ENCODE measurements around the gene ZSCAN5A.
"Not testable (repeated sequence)": the region's sequence is repeated elsewhere in the genome, so short reads cannot be mapped to it uniquely, and the experiment has no call there.

ZSCAN5A gene

DNA sequence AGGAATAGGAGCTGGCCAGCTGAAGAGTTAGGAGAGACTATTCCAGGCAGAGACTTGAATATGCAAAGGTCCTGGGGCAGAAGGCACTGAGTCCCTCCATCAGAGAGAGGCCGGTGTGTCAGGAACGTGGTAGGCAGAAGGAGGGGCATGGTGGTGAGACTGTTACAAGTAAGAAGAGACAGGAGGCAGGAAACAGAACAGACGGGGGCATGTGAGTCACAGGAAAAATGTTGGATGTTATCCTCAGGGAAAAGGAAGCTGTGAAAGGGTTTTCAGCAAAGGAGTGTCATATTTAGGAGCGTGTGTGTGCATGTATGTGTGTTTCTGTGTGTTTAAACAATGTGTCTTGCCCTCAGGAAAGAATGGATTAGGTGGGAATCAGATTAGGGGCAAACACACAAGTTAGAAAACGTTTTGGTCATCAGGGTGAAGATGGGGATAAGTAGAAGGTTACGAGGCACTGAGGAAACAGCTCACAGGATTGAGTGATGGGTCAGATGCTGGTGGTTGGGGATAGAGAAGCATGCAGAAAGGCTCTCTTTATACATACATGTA lies 41.0 kb downstream of the ZSCAN5A start:
- in situ Hi-C loops (cut with MboI; ENCODE audit: low sequenced_read_pairs), result no loop called here

DNA sequence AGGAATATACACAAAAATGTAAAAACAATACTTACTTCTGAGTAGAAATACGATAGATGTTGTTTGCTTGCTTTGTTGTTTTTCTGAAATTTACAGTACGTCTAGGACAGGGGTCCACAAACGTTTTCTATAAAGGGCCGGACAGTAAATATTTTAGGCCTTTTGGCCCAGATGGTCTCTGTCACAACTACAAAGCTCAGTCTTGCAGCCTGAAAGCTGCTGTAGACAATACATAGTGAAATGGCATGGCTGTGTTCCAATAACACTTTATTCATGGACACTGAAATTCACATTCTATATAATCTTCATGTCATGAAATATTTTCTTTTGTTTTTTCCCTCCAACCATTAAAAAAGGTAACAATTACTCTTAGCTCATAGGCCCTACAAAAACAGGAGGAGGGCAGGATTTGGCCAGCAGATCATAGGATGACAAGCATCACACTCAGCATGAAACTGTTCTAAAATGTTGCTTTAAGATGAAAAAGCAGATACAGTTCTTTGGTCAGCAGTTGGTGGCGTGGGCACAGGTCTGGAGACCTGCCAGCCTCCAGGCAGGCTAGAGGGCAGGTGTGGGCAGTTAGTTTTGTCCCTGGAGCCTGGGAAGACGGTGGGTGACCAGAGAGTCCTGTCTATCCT lies 42.4 kb downstream of the ZSCAN5A start, which contains the start of gene EDDM13:
EDDM13 (plus strand) TSS at position 588 of the 638 bp plus-strand sequence. CDS start 87 bp downstream, outside the sequence.
- in situ Hi-C loops (cut with MboI; ENCODE audit: low sequenced_read_pairs), result no loop called here

DNA sequence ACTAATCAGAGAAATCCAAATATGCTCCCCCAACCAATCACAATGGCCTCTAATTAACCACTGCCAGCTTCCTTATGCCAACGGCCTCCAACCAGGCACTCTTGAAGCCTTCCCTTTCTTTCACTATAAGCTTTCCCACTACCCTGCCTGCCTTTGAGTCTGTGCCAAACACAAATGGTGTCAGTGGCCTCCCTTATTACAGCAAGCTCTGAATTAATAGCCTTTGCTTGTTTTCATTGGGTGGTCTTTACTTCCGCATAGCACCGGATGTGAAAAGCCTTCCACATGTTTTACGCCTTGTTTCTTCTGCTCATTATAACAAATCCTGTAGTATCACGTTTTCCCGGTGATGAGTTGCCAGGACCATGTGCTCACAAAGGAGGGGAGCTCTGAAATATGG lies 43.5 kb downstream of the ZSCAN5A start:
- in situ Hi-C loops (cut with MboI; ENCODE audit: low sequenced_read_pairs), result no loop called here

DNA sequence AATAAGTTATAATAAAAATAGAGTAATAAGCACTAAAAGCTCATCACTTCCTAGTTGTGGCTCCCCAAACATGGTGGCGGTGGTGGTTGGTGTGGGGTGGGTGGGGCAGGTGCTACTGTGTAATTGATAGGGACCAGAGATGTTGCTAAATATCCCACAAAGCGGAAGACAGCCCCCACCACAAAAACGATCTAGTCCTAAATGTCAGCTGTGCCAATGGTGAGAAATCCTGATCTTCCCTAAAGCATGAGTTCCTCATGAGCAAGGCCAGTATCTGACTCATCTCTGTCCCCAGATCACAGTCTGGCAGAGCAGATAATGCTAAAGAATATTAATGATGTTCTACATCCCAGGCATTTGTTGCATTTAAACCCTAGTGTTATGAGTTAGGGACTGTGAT lies 44.0 kb downstream of the ZSCAN5A start:
- in situ Hi-C loops (cut with MboI; ENCODE audit: low sequenced_read_pairs), result no loop called here

DNA sequence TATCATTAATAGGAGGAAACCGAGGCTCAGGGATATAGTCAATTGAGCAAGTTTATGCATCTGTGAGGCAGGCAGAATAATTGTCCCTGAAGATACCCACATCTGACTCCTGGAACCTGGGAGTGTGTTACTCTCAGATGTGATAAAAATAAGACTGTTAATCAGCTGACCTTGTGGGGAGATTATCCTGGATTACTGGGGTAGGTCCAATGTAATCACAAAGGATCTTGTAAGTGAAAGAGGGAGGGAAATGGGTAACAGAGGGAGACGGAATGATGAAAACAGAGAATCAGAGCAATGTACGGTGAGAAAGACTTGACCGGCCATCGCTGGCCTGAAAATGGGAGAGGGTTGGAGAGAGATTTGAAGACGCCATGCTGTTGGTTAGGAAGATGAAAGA lies 45.3 kb downstream of the ZSCAN5A start:
- in situ Hi-C loops (cut with MboI; ENCODE audit: low sequenced_read_pairs), result no loop called here

DNA sequence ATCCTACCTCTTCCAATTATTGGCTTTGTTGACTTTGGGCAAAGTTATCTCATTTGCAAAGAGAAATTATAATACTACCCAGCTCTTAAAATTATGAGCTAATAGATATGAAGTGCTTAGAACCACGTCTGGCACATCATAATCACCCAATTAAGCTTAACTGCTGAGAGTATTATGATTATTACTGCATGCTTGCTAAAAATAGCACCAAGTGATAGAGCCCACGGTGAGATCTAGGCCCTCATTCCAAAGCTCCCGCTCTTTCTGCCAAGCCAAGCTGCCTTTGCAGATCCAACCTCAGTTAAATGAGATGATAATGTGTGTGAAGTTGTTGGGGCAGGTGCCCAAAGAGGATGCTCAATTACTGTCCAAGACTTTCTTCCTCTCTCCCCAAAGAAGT lies 48.6 kb downstream of the ZSCAN5A start:
- in situ Hi-C loops (cut with MboI; ENCODE audit: low sequenced_read_pairs), result no loop called here

DNA sequence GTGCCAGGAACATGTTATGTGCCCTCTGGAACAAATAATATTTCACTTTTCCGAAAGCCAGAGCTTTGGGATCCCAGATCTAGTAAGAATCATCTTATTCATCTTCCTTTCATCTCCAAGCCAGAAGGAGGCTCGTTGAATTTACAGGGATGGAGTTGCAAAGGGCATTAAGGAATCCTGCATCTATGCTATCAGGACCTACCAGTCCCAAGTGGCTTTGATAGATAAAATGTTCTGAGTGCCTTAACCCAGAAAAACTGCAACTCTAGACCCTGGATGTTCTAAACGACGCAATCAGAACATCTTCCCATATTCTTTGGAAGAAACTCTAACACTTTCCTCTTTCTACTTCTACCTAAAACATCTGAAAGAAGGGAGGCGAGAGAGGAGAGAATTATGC lies 51.3 kb downstream of the ZSCAN5A start:
- in situ Hi-C loops (cut with MboI; ENCODE audit: low sequenced_read_pairs), result no loop called here

DNA sequence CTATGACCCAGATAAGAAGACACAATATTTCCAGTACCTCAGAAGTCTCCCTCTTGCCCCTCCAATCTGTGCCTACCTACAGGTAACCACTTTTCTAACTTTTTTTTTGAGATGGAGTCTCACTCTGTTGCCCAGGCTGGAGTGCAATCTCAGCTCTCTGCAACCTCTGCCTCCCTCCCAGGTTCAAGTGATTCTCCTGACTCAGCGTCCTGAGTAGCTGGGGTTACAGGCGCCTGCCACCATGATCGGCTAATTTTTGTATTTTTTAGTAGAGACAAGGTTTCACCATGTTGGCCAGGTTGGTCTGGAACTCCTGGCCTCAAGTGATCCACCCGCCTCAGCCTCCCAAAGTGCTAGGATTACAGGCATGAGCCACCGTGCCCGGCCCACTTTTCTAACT lies 52.7 kb downstream of the ZSCAN5A start:
- in situ Hi-C loops (cut with MboI; ENCODE audit: low sequenced_read_pairs), result not testable (repeated sequence)

DNA sequence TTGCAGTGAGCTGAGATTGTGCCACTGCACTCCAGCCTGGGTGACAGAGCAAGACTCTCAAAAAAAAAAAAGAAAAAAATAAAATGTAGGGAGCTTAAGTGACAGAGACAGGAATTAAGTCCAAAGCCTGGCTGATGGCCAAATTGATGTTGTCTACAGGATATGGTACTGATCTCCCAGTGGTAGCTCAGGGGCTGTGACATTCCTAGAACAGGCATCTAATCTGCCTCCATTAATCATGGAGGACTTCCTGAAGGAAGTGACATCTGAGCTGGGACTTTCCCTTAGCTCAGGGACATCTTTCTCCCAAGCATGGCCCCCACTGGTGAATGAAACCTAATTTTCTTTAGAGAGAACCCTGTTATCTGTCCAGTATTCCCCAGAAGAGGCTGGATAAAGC lies 53.5 kb downstream of the ZSCAN5A start:
- in situ Hi-C loops (cut with MboI; ENCODE audit: low sequenced_read_pairs), result no loop called here

DNA sequence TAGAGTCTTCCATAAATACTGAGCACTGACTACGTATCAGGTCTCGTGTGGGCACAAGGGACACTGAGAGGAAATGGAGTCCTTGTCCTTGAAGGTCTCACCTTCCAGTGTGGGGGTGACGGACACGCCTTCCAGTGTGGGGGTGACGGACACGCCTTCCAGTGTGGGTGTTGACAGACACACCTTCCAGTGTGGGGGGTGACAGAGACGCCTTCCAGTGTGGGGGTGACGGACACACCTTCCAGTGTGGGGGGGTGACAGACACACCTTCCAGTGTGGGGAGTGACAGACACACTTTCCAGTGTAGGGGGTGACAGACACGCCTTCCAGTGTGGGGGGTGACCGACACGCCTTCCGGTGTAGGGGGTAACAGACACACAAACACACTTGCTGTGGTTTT lies 56.4 kb downstream of the ZSCAN5A start:
- in situ Hi-C loops (cut with MboI; ENCODE audit: low sequenced_read_pairs), result no loop called here

DNA sequence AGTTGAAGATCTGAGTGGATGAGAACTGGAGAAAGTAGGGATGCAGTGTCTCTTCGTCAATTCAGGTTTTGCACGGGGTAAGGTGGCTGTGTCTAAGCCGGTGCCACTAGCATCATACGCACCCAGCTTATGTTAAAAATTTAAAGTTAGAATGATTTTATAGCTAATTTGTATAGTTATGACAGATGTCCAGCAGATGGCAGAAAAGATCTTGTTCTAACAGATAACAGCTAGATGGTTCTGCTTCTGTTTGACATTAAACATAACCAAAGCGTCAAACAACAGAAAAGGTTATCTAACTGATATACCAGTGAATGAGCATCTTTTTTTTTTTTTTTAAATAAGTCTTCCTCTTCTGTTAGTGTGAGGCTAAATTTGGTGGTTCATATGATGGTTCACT lies 60.9 kb downstream of the ZSCAN5A start:
- in situ Hi-C loops (cut with MboI; ENCODE audit: low sequenced_read_pairs), result no loop called here

DNA sequence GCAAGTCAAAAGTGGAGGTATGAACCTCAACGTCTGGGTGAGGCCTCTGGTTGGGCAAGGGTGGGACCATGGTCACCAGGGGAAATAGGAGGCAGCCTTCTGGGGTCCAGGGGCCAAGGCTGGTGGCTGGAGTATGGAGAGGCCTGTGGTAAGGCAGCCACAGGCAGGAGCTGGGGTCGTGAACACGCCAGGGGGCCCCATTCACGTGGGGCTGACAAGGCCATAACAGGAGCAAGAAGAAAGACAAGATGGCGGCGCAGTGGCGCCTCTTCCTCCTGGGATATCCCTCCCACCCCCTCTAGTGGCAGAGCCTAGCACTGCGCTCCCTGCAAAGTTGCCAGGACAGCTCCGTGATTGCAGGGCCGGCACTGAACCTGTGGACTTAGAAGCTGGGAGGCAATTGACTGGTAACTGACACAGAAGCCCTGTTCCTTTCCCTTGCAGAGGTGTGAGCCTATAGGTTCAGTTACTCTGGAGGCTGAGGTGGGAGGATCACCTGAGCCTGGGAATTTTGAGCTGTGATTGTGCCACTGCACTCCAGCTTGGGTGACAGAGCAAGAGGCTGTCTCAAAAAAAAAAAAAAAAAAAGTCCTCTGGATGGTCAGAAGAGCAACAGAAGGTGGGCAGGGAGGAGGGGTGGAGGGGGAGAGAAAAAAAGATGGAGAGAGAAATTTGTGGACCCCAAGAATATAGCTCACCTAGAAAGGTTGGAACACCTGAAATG lies 61.8 kb downstream of the ZSCAN5A start:
- in situ Hi-C loops (cut with MboI; ENCODE audit: low sequenced_read_pairs), result no loop called here

DNA sequence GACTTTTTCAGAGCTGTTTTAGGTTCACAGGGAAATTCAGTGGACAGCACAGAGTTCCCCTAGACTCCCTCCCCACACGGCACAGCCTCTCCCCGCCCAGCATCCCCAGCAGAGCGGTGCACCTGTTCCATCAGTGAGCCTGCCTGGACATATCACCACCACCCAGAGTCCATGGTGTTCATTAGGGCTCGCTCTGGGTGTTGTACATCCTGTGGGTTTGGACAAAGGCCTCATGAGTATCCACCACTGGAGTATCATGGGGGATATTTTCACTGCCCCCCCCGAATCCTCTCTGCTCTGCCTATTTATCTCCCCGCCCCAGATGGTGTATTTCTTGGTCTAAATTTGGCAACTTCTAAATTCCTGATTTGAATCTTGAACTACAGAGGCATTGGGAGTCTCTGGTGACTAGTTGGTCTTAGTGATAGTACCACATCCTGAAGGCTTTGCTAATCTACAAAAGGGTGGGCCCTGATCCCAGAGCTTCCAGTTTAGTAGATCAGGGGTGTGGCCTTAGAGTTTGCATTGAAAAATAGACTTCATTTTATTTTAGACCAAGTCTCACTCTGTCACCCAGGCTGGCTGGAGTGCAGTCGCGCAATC lies 65.8 kb downstream of the ZSCAN5A start:
- in situ Hi-C loops (cut with MboI; ENCODE audit: low sequenced_read_pairs), result not testable (repeated sequence)

DNA sequence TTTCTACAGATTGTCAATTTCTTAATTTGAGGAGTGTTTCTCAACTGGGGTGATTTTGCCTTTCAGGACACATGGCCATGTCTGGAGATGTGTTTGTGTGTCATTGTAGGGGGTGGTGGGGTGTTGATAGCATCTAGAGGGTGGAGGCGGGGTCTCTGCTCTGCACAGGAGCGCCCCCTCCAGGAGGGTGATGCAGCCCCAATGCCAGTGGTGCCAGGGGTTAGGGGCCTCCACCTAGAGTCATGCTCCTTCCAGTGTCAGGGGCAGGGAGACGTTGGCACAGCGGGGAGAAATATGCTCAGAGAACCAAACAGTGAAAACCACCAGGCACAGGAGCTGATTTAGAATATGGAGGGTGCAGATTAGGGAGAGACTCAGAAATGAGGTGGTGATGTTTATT lies 68.9 kb downstream of the ZSCAN5A start:
- in situ Hi-C loops (cut with MboI; ENCODE audit: low sequenced_read_pairs), result not testable (repeated sequence)

DNA sequence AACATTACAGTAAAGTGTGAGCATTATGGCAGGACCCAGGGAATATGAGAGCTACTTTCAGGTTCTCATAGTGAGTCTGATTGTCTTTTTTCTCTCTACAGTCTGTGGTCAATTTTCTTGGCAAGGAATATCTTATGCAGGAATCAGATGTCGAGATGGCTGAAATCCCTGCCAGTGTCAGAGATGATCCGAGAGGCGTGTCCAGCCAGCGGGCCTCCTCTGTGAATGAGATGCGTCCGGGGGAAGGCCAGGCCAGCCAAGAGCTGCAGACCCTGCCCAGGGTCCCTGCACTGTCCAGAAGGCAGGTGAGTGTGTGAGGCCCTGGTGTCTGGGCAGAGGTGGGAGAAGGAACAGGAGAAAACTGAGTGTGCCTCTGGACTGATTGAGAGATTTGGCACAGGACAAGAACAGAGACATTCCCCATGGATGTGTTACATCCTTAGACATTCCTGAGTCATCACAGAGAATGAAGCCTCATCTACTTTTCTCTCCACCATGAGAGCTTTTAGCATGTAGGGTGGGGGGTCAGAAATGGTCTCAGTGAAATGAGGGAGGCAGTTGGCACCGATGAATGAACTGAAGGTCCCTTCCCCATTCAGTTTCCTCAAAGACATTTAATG lies 69.4 kb downstream of the ZSCAN5A start:
- in situ Hi-C loops (cut with MboI; ENCODE audit: low sequenced_read_pairs), result no loop called here

DNA sequence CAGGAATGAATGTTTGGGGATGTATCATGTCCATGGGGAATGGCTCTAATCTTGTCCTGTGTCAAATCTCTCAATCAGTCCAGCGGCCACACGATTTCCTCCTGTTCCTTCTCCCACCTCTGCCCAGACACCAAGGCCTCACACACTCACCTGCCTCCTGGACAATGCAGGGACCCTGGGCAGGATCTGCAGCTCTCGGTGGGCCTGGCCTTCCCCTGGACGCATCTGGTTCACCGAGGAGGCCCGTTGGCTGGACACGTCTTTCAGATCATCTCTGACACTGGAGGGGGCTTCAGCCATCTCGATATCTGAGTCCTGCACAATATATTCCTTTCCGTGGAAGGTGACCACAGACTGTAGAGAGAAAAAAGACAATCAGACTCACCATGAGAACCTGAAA lies 91.2 kb downstream of the ZSCAN5A start:
- in situ Hi-C loops (cut with MboI; ENCODE audit: low sequenced_read_pairs), result no loop called here

DNA sequence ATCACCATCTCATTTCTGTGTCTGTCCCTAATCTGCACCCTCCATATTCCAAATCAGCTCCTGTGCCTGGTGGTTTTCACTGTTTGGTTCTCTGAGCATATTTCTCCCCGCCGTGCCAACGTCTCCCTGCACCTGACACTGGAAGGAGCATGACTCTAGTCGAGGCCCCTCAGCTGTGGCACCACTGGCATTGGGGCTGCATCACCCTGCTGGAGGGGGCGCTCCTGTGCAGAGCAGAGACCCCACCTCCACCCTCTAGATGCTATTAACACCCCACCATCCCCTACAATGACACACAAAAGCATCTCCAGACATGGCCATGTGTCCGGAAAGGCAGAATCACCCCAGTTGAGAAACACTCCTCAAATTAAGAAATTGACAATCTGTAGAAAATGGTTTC lies 91.7 kb downstream of the ZSCAN5A start:
- in situ Hi-C loops (cut with MboI; ENCODE audit: low sequenced_read_pairs), result no loop called here

DNA sequence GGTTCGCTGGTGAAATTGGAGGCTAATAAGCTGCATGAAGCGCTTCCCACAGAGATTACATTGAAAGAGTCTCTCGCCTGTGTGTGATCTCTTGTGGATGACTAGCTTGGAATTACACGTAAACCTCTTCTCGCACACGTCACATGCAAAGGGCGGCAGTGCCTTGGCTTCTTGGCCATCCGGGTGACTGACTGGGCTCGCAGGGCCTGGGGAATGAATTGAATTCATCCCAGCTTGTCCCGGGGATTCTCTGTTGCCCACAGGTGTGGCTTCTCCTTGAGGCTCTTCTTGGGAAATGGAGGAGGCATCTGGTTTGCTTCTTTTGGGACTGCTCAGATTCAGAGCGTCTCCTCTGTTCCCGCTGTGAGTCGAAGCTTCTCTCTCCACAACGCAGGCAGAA lies 92.8 kb downstream of the ZSCAN5A start:
- in situ Hi-C loops (cut with MboI; ENCODE audit: low sequenced_read_pairs), result no loop called here

DNA sequence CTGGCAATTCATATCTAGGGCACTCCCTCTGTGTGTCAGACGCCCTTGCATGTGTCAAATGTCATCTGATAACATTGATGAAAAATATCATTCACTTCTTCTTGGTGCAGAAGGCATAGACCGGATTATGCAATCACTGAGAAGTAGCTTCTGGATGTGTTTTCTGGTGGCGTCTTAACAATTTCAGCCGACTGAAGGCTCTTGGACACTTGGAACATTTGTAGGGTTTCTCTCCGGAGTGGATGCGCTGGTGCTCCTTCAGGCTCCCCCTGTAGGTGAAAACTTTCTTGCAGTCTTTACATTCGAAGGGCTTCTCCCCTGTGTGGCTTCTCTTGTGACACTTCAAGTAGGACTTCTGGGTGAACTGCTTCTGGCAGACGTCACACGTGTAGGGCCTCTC lies 93.2 kb downstream of the ZSCAN5A start:
- in situ Hi-C loops (cut with MboI; ENCODE audit: low sequenced_read_pairs), result not testable (repeated sequence)

DNA sequence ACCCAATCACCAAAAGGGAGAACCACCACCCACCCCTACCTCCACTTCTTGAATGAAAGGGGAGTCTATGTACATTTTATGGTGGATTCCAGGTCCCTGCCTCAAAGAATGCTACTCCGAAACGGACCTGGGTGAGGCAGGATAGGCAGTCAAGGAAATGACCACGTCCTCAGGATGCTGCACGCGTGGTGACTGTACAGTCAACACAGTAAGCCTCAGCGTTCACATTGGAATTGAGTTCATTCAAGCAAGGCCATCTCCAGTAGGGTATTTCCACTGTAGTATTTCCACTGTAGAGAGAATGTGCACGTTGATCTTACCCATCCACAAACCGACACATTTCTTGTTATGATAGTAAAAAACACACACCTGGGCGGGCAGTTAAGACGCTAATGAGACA lies 95.7 kb downstream of the ZSCAN5A start:
- in situ Hi-C loops (cut with MboI; ENCODE audit: low sequenced_read_pairs), result no loop called here
